ENCODE data around the gene LIN37.

DNA sequence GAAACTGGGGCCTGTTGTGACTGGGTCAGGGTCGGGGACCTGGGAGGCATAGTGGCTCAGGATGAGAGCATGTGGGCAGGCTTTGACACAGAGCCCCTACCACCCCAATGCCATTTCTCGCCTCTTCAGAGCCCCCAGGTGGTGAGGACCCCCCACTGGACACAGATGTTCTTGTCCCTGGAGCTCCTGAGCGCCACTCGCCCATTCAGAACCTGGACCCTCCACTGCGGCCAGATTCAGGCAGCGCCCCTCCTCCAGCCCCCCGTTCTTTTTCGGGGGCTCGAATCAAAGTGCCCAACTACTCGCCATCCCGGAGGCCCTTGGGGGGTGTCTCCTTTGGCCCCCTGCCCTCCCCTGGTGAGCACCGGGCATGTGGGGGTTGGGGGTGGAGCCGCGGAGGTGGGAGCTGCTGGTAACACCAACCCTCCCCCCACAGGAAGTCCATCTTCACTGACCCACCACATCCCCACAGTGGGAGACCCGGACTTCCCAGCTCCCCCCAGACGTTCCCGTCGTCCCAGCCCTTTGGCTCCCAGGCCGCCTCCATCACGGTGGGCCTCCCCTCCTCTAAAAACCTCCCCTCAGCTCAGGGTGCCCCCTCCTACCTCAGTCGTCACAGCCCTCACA, 16.5 kb upstream of the LIN37 start:
- TF ChIP-seq, protein P1, sequence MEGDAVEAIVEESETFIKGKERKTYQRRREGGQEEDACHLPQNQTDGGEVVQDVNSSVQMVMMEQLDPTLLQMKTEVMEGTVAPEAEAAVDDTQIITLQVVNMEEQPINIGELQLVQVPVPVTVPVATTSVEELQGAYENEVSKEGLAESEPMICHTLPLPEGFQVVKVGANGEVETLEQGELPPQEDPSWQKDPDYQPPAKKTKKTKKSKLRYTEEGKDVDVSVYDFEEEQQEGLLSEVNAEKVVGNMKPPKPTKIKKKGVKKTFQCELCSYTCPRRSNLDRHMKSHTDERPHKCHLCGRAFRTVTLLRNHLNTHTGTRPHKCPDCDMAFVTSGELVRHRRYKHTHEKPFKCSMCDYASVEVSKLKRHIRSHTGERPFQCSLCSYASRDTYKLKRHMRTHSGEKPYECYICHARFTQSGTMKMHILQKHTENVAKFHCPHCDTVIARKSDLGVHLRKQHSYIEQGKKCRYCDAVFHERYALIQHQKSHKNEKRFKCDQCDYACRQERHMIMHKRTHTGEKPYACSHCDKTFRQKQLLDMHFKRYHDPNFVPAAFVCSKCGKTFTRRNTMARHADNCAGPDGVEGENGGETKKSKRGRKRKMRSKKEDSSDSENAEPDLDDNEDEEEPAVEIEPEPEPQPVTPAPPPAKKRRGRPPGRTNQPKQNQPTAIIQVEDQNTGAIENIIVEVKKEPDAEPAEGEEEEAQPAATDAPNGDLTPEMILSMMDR (IDR thresholded peaks at IDR 0.05): no peak
- TF ChIP-seq POLR2A (IDR thresholded peaks at IDR 0.05): no peak

Data from testis (tissue), 2 donors.